Stimulated activated CD4-positive, alpha-beta T cell treated with anti-CD3 and anti-CD28 coated beads, Interleukin-15, amount 100 ng/mL, for 1 hour (primary cell): ENCODE results near the gene GSTM3.

Experiments used
- DNase-seq, 2 donors: peaks; one replicate each; pipeline ENCODE4 v3.0.0-alpha.2; 2020; ENCODE audit warnings: low read depth in 1 of 2, low spot score in 1 of 2

Gene GSTM3

GRCh38 chr1:109740615-109741373 lies at the start of gene GSTM3:
GSTM3 (minus strand) TSS chr1:109741038; CDS start chr1:109740287, 751 bp downstream.
- DNase-seq = no peak

- no peak for DNase-seq
Observed at GRCh38 chr1:109790329-109790728, 49.5 kb upstream of the GSTM3 start.

GRCh38 chr1:109789551-109790180 lies 48.8 kb upstream of the GSTM3 start:
- no peak for DNase-seq

GRCh38 chr1:109788695-109789521 lies 48.1 kb upstream of the GSTM3 start:
- no peak for DNase-seq

- DNase-seq = no peak
Observed at GRCh38 chr1:109787845-109788601, 47.2 kb upstream of the GSTM3 start.

- DNase-seq = no peak
Observed at GRCh38 chr1:109787211-109787844, 46.5 kb upstream of the GSTM3 start.

GRCh38 chr1:109786531-109787021 lies 45.7 kb upstream of the GSTM3 start:
- no peak for DNase-seq

GRCh38 chr1:109786112-109786480 lies 45.3 kb upstream of the GSTM3 start:
- no peak for DNase-seq

GRCh38 chr1:109785446-109786111 lies 44.7 kb upstream of the GSTM3 start:
- DNase-seq = no peak

GRCh38 chr1:109784551-109785252 lies 43.9 kb upstream of the GSTM3 start:
- no peak for DNase-seq

GRCh38 chr1:109783436-109783835 lies 42.6 kb upstream of the GSTM3 start:
- no peak for DNase-seq

GRCh38 chr1:109782927-109783326 lies 42.1 kb upstream of the GSTM3 start:
- DNase-seq = no peak

- DNase-seq = no peak
Observed at GRCh38 chr1:109782514-109782913, 41.7 kb upstream of the GSTM3 start.

- no peak for DNase-seq
Observed at GRCh38 chr1:109781806-109782205, 41.0 kb upstream of the GSTM3 start.

GRCh38 chr1:109780982-109781381 lies 40.1 kb upstream of the GSTM3 start:
- DNase-seq = no peak

GRCh38 chr1:109777980-109778625 lies 37.3 kb upstream of the GSTM3 start:
- DNase-seq = no peak

- no peak for DNase-seq
Observed at GRCh38 chr1:109777436-109777835, 36.6 kb upstream of the GSTM3 start.

- DNase-seq = peak; percentile 52 to 56
Observed at GRCh38 chr1:109776911-109777310, 36.1 kb upstream of the GSTM3 start.
